Omental fat pad (tissue), 4 donors: Measurements from ENCODE around the gene ICE1. TPM values are rescaled to one million over a fixed set of nuclear protein-coding genes. Genes with fewer than 3 reads are reported as not detected.

Source experiments
- ATAC-seq: fragments of 150-250 bp; one replicate; pipeline ENCODE4 v1.9.1; 2016; ENCODE audit warnings: mild to moderate bottlenecking, moderate library complexity; ENCODE audit not compliant: low FRiP score
- DNase-seq: peaks from one replicate; pipeline ENCODE4 v3.0.0-alpha.2; 2019; ENCODE audit warnings: low spot score
- total RNA-seq, 4 donors: library from RNA; depleted of rRNA; stranded (reverse); fragments of >200 nt; gene quantifications; one replicate each; pipeline ENCODE4 v1.1.0, GENCODE V29; 2016
- TF ChIP-seq, protein P1 (sequence below), 3 donors: fragments of 450-650 bp; IDR thresholded peaks; one replicate each; pipeline ENCODE4 v1.5.1; 2016 to 2017; ENCODE audit warnings: antibody characterized with exemption in 3 of 3, mild to moderate bottlenecking in 3 of 3, moderate library complexity in 2 of 3

Gene ICE1
- total RNA-seq, 4 donors from 2014 or later: 23.3 to 55.2 (median 33.1) TPM

DNA sequence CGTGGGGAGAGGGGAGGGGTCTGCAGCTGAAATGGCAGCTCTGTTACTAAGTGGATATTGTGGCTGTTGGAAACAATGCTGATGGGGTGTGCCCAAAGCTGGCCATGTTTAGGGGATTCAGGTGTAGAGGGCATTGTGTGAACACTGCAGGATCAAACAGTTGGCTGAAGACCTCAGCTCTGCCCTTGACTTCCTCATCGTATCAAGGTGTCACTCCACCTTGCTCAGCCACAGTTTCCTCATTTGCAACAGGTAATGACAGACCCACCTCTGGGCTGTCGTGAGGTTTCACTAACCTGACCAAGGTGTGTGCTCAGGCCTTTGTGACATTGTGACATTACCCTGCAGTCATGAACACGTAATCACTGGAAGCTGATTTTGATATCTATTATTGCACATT, 111.9 kb downstream of the ICE1 start:
- TF ChIP-seq, protein P1, sequence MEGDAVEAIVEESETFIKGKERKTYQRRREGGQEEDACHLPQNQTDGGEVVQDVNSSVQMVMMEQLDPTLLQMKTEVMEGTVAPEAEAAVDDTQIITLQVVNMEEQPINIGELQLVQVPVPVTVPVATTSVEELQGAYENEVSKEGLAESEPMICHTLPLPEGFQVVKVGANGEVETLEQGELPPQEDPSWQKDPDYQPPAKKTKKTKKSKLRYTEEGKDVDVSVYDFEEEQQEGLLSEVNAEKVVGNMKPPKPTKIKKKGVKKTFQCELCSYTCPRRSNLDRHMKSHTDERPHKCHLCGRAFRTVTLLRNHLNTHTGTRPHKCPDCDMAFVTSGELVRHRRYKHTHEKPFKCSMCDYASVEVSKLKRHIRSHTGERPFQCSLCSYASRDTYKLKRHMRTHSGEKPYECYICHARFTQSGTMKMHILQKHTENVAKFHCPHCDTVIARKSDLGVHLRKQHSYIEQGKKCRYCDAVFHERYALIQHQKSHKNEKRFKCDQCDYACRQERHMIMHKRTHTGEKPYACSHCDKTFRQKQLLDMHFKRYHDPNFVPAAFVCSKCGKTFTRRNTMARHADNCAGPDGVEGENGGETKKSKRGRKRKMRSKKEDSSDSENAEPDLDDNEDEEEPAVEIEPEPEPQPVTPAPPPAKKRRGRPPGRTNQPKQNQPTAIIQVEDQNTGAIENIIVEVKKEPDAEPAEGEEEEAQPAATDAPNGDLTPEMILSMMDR (IDR thresholded peaks at IDR 0.05): no peak
- DNase-seq: no peak
- no peak for ATAC-seq

DNA sequence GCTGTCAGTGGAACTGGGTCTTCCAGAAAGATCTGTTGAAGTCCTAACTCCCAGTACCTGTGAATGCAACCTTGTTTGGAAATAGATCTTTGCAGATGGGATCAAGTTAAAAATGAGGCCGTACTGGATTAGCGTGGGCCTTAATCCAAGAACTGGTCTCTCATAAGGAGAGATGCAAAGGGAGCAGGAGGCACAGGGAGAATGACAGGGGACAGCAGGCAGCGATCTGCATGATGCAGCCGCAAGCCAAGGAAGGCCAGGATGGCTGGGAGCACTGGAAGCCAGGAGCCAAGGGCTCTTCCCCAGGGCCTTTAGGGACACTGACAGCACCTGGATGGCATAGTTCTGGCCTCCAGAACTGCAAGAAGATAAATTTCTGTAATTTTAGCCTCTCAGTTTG, 114.4 kb downstream of the ICE1 start:
- no peak for DNase-seq
- TF ChIP-seq, protein P1 (IDR thresholded peaks at IDR 0.05): no peak

DNA sequence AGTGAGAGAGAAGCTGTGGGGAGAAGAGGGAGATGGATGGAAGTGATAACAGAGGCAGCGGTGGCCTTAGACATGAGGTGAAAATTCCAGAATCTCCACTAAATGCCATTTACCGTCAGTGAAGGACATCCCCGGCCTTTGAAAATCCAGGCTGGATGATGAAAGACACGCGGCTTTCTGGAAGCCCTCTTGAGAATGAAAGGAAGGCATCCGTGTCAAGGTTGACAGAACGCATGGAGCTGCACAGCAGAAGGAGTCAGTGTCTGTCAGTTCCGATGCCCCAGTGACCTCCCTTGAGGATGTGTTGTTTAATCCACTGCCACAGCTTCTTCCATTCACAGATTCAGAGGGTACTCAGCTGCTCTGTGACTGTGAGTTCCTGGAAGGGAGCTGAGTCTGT, 114.9 kb downstream of the ICE1 start:
- DNase-seq (no peak), ATAC-seq (no peak)
- TF ChIP-seq, protein P1 (IDR thresholded peaks at IDR 0.05): no peak

More for the DNA sequence above, 114.4 kb downstream of the ICE1 start:
- ATAC-seq: no peak

DNA sequence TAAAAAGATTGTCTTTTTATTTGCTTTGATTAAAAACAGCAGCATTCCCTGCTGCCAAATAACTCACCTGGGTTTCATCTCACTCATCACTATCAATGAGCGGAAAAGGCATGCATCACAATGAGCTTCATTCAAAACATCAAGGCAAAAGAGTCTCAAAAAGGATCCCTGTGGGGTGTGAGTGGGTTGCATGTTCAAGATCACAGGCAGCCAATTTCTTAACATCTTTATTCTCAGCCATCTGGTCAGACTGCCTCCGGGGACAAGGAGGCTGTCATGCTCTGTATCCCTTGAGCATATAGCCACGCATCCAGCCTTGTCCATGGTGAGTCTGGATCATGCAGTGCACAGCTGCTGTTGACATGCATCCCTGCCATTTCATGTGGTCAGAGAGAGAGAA, 117.1 kb downstream of the ICE1 start:
- TF ChIP-seq, protein P1 (IDR thresholded peaks at IDR 0.05): no peak
- no peak for ATAC-seq
- DNase-seq: no peak
